Measurements from ENCODE around the gene CTAG1B.
"Not testable (repeated sequence)": the region's sequence is repeated elsewhere in the genome, so short reads cannot be mapped to it uniquely, and the experiment has no call there.

The CTAG1B gene

DNA sequence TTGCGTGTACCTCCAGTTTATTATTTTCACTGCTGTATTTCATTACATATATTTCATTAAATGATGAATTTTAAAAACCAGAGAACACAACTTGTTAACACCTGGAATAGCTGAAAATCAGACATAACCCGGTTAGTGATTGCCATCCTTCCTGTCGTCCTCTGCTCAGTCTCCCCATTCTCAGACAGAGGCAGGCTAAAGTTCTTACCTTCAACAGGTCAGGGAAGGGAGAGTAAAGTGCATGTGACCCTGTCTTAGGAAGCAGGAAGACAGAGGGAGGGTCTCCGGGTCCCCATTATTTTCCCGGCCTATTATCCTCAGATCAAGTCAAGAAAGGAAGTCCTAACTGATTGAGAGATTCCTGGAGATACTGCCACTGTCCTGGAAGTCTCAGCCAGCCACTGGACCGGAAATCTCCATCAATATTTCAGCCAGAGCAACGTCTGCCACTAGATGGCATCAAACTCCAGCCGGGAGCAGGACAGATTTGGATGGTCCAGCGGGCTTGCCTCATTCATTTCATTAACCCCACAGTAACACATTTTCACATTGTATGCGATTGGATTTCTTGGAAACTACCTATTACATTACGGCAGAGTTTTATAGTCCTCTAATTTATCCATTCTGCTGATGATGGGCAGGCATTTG is 1.8 kb upstream of the CTAG1B start:
- DNase-seq = not testable (repeated sequence)

DNA sequence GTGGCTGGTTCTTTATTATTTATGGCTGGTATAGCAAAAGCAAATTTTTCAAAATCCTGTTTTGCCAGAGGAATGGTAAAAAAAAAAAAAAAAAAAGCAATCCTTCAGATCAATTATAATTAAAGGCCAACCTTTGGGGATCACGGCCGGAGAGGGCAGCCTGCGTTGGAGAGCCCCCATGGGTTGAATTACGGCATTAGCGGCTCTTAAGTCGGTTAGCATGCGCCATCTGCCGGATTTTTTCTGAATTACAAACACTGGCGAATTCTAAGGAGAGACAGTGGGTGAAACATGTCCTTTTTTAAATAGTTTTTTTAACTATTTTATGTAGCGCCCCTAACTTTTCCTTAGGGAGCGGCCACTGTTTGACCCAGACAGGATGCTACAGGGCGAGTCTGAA is 5.5 kb downstream of the CTAG1B start:
- not testable (repeated sequence) for DNase-seq

DNA sequence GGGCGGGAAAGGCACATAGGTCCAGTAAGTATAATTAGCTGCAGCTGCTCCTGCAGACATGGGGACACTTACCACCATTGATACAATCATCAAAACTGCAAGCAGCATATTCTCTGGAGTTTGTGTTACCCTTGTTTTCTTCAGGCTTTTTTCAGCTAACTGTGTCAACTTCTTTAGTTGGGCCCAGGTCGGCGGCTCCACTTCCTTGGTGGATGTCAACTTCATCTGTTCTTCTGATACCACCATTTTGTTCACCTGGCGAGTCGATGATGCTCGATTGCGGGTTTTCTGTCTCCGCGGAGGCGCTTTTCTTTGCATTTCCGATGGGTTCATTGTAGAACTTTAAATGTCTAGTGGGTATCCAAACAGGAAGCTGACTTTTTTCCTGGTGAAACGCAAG is 7.9 kb downstream of the CTAG1B start:
- not testable (repeated sequence) for DNase-seq

DNA sequence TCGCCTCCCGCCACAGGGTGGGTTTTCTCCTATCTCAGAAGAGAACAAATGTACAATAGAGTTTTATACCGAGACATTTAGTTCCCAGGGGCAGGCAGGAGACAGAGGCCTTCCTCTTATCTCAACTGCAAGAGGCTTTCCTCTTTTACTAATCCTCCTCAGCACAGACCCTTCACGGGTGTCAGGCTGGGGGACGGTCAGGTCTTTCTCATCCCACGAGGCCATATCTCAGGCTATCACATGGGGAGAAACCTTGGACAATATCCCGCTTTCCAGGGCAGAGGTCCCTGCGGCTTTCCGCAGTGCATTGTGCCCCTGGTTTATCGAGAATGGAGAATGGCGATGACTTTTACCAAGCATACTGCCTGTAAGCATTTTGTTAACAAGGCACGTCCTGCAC is 10.3 kb downstream of the CTAG1B start:
- DNase-seq = not testable (repeated sequence)

DNA sequence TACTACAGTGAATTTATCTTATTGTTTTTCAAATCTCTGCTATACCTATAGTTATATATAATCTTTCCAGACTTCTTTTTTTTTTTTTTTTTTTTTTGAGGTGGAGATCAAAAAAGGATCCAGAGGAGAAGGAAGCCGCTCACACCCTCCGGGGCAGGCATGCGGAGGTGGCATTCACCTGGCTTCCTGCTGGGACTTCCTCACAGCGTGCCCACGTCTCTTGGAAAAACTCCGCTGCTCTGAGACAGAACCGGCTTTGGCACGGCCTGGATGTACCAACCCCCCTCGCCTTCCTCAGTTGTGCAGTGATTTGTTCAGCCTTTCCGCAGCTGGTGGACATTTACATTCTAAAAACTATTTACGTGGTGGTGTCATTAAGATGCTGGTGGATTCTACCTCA is 11.1 kb downstream of the CTAG1B start:
- DNase-seq = not testable (repeated sequence)

DNA sequence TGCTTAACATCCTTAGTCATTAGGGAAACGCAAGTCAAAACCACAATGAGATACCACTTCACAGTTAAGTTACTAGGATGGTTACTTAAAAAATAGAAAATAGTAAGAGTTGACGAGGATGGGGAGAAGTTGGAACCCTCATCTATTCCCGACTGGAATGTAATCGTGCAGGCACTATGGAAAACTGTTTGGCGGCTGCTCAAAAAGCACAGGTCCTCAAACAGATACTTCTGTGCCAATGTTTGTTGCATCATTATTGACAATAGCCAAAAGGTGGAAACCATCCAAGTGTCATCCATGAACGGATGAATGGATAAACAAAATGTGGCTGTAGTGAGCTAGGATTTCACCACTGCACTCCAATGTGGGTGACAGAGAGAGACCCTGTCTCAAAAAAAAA is 11.7 kb downstream of the CTAG1B start:
- no peak for DNase-seq

DNA sequence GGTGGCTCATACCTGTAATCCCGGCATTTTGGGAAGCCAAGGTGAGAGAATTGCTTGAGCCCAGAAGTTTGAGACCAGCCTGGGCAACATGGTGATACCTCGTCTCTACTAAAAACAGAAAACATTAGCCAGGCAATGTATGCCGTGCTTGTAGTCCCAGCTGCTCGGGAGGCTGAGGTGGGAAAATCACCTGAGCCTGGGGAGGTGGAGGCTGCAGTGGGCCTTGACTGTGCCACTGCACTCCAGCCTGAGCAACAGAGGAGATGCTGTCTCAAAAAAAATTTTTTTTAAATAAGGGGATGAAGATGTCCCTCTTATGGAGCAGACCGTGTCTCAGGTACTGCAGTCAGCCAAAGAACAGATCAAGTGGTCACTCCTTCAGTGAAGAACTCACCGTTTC is 13.5 kb downstream of the CTAG1B start:
- no peak for DNase-seq

DNA sequence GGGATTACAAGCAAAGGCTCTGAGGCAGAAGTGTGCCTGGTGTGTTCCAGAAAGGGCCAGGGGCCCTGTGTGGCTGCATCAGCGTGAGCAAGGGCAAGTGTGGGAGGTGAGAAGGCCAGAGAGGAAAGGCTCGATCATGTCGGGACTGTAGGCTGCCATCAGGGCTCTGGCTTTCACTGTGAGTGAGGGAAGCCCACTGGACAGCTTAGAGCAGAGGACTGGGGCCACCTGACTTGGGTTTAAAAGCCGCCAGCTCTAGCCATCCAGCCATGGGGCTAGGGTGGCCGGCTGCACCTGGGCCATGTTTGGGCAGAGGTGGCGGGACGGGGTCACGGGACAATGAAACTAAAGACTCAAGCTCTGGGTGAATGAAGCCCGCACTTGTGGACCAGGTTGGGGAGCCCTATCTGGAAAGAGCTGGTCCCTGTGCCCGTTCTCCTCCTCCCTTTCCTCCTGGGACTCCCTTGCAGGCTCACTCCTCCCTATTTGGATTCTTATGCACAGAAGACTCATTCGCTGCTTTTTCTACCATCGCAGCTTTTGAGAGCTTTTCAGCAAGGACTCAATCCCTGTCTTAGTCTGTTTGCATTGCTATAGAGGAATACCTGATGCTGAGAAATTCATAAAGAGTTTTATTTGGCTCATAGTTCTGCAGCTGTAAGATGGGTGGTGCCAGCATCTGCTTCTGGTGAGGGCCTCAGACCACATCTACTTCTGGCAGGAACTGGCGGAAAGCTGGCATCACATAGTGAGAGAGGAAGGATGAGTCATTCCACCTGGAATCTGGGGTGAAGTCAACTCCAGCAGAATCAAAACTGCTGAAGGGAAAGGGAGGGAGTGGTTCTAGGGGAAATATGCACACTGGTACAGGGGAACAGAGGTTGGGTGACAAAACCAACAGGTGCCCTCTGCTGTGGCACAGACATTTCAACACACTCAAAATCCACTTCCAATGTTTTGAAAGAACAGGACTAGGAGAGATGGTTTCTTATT is 15.3 kb downstream of the CTAG1B start:
- DNase-seq = peak; percentile 67

DNA sequence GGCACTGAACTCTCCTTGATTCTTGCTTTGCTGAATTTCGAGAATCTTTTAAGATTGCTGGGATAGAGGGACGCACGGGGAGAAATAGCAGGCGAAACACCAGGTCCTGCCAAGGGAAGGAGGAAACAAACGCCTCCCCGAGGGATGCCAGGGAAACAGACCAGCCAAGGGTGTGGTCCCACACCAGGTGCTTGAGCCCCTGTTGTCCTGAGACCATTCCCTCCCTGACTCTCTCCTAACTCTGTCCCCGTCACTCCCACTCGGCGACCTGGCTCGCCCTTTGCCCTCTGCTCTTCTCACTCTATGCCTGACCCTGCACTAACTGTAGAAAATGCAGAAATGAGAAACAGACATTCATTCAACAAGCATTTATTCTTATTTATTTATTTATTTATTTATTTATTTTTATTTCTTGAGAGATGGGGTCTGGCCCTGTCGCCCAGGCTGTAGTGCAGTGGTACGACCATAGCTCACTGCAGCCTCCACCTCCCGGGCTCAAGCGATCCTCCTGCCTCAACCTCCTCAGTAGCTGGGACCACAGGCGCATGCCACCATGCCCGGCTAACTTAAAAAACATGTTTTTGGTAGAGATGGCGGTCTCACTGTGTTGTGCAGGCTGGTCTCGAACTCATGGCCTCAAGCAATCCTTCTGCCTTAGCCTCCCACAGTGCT is 16.2 kb downstream of the CTAG1B start:
- DNase-seq = no peak

DNA sequence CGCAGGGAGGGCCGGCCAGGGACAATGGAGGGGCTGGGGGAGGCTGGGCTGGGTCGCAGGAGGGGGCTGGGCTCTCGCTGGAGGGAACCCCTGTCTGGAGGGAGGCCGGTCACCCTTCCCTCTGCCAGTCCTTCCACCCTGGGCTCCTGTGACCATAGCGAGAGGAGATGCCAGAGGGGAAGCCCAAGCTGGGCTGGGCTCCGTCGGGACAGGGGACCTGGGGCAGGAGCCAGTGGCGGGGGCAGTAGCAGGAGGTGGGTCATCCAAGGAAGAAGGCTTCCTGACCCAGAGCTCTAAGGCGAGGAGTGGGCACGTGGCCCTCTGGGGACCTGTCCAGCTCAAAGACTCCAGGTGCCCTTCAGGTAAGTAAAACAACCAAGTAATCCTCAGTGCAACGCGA is 16.9 kb downstream of the CTAG1B start:
- DNase-seq = no peak

DNA sequence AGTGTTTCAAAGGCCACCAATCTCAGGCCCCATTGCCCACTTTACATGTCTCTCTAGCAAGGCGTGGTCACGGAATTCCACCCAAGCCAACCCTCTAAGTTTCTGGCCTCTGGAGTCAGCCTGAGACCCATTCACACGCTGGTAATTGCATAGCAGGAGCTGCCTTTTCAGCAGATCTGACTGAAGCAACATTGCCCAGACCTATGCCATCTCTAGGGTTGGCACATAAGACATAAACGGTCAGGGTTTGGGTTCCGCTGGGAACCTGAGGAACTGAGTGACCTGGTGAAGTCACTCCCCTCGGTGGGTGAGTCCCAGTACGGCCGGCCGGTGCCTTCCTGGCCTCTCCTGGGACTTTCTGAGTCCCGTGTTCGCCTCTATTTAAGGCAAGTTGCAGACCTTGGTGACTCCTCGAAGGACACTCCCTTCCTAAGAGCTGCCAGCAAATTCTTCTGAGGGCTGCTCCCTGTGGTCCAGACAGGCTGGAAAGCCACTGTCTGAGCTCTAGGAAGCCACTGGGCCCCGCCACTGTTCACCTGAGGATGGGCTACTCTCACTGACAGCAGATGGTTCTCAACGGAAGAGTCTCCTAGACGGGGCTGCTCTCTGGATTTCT is 18.2 kb downstream of the CTAG1B start:
- DNase-seq = peak; percentile 35

DNA sequence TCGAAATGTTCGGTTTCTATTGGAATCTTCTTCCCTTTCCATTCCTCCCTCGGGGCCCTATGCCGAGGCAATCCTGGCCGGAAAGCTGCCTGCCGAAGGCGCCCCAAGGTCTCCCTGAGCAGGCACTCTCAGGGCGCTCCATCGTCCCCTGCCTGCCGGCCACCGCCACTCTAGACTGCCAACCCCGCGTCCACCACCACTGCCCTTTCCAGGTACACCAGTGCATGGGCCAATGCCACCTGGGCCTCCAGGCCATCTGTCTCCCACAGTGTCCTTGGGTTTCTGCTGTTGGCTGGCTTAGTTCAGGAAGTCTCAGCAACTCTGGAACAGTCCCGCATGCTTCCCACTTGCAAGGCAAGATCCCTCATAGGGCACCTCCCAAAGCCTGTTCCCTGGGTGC is 19.6 kb downstream of the CTAG1B start:
- DNase-seq = no peak

DNA sequence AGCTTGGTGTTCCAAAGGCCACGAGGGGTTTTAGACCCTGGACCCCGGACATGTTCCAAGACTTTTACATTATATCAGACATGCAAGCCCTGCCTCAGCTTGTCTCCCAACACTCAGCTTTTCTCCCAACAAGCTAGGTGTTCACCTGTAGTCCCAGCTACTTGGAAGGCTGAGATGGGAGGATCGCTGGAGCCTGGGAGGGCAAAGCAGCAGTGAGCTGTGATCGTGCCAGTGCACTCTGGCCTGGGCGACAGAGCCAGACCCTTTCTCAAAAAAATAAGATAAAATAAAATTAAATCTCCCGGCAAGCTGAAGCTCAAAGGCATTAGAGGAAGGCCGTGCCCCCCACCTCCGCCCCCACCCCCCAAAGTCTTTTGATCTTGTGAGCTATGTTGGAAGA is 20.4 kb downstream of the CTAG1B start:
- no peak for DNase-seq

DNA sequence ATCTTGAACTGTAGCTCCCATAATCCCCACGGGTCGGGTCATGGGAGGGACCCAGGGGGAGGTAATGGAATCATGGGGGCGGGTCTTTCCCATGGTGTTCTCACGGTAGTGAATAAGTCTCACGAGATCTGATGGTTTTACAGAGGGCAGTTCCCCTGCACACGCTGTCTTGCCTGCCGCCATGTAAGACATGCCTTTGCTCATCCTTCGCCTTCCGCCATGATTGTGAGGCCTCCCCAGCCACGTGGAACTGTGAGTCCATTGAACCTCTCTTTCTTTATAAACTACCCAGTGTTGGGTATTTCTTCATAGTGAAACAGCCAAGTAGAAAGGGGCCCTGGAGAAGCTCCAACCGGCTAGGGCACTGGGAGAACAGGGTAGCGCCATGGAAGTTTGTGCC is 21.9 kb downstream of the CTAG1B start:
- no peak for DNase-seq

DNA sequence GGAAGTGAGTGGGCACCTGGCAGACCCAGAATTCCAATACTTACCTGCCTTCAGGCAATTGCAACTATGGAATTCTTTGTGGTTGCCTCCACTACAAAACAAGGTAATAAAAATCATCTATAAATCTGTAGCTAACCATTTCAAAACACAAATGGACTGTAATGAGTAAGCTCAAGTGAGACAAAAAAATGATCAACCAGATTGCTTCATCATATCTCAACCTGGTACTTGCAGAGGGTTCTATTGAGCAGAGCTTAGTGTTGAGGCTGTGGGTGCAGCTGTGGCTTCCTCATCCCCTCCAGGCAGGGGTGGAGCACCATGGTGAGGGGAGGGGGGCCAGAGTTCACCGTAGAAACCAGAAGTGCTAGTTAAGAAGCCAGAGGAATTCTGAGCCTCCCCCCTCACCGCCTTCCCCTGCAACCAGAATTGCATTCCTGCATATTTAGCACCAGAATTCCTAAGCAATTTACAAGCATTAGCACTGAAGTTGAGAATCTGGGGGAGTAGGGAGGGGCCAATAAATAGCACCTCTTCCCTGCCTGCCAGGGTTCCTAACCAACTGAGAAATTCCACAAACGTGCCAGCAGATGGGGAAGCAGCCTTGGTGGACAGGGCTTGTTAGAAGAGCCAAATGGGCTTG is 22.7 kb downstream of the CTAG1B start:
- DNase-seq = peak; percentile 76

DNA sequence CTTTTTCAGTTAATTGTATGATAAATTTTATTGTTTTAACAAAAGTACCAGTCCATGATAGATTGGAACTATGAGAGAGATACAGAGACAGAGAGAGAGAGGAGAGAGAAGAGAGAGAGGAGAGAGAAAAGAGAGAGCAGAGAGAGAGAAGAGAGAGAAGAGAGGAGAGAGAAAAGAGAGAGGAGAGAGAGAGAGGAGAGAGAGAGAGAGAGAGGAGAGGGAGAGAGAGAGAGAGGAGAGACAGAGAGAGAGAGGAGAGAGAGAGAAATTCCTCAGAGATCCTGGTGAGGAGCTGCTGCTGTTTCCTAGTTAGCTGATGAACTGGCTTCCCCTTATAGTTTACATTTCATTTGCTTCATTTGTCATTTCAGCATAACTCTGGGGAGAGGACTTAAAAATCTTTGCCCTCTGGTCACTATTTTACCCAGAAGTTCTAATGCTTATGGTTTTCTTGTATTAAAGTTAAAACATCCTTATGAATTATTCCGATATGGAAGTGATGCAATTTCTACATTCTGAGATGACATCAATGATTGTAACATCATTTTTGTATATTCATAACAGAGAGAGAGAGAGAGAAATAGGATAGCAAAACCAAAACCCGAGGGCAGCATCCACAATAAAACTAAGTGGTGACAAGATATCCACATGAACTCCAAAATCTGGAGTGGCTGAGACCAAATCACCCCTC is 23.4 kb downstream of the CTAG1B start:
- no peak for DNase-seq

DNA sequence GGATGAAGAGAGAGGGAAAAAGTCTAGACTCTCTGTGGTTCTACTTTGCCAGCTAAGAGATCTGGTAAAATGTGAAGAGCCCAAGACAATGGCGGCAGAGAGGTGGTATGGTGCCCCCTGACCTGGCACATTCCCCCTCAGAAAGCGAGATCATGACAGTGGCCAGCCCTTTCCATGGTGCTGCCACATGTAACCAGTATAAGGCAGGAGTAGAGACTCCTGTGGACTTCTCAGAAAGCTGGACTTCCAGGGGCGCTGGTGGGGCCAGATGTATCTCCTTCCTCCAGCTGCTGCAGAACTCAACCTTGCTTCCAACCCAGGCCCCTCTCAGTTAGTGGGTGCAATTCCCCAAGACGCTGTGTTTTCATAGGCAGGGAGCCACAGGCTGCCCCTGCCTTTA is 24.6 kb downstream of the CTAG1B start:
- no peak for DNase-seq

DNA sequence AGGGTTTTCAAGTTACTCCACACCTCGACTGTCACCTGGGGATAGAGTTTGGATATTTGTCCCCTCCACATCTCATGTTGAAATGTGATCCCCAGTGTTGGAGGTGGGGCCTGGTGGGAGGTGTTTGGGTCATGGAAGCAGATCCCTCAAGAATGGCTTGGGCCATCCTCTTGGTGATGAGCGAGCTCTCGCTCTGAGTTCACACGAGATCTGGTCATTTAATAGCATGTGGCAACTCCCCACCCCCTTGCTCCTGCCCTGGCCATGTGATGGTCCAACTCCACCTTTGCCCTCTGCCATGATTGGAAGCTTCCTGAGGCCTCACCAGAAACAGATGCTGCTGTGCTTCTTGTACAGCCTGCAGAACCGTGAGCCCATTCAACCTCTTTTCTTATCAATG is 25.9 kb downstream of the CTAG1B start:
- DNase-seq = no peak

DNA sequence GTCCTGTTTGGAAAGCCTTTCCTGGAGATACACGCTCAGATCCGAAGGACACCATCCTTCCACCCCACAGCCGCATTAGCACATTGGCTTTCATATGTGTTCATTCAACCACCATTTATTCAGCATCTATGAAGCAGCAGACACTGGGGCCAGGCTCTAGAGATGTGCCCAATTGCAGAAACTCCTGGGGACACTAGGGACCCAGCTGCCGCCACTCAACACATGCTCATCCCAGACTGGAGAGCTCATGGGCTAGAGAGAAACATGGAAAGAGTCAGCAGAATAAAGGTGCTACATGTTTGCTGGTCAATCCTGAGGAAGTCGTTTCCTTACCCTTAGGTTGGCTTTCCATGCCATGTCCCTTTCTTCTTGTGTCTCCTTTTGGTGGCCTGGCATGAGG is 26.6 kb downstream of the CTAG1B start:
- DNase-seq = no peak

DNA sequence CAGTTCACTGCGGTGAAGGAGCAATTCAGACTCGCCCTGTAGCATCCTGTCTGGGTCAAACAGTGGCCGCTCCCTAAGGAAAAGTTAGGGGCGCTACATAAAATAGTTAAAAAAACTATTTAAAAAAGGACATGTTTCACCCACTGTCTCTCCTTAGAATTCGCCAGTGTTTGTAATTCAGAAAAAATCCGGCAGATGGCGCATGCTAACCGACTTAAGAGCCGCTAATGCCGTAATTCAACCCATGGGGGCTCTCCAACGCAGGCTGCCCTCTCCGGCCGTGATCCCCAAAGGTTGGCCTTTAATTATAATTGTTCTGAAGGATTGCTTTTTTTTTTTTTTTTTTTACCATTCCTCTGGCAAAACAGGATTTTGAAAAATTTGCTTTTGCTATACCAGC is 28.7 kb downstream of the CTAG1B start:
- not testable (repeated sequence) for DNase-seq

DNA sequence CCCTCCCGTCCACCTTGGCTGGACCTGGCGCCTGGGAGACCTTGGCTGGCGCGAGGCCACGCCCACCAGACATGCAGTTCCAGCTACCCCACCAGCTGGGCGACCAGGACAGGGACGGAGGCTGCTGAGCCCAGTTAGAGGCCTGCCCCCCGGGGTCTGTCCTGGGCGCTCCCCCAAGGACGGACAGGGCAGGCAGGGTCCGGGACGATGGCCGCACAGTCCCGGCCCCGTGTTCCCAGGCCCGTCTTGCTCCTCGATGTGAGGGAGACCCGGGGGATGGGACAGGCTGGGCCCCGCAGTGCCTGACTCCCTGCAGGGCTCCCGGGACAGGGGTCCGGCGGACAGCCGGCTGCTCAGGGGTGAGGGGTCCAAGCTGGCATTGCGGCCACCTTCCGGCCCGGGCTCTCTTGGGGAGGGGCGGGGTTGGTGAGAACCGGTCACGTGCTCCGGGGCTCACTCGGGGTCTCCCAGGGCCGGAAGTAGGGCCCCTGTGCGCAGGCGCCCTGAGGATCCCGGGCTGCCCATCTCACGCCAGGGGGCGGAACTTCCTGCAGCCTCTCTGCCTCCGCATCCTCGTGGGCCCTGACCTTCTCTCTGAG is 34.4 kb downstream of the CTAG1B start, which contains the start of gene CTAG1A:
TSS of gene CTAG1A (plus strand) at position 549 of the 599 bp plus-strand sequence. CDS start 74 bp downstream, outside the sequence.
- DNase-seq = not testable (repeated sequence)

Measured in fibroblast of skin of back (primary cell).